Muscle of leg (tissue), 11 donors: ENCODE data around the gene CDX2. TPM values are rescaled to one million over a fixed set of nuclear protein-coding genes. Genes with fewer than 3 reads are reported as not detected.

Experiments
- DNase-seq: peaks from one replicate; pipeline ENCODE4 v3.0.0; 2013
- H3K27ac ChIP-seq: one replicate; pipeline ENCODE4 v1.5.1; 2013; ENCODE audit warnings: mild to moderate bottlenecking, low read length, control low read depth
- H3K27me3 ChIP-seq: one replicate; pipeline ENCODE4 v1.6.1; 2013; ENCODE audit warnings: low read length; ENCODE audit not compliant: control insufficient read depth, insufficient read depth
- H3K36me3 ChIP-seq: one replicate; pipeline ENCODE4 v1.6.1; 2013; ENCODE audit warnings: low read length; ENCODE audit not compliant: control insufficient read depth, insufficient read depth
- H3K4me1 ChIP-seq: one replicate; pipeline ENCODE4 v1.6.1; 2013; ENCODE audit warnings: low read length; ENCODE audit not compliant: control insufficient read depth, insufficient read depth
- H3K4me3 ChIP-seq: one replicate; pipeline ENCODE4 v1.5.1; 2013; ENCODE audit warnings: low read length, control low read depth
- H3K9me3 ChIP-seq: replicated peaks from 2 replicates; pipeline ENCODE4 v1.6.1; 2013; ENCODE audit warnings: low read depth, low read length; ENCODE audit not compliant: control insufficient read depth
- WGBS: methylation state at CpG from one replicate; pipeline ENCODE4 v1.1.5; 2013; ENCODE audit warnings: missing lambda C conversion rate; ENCODE audit not compliant: insufficient coverage; 5-methylcytosine and 5-hydroxymethylcytosine counted together
- polyA plus RNA-seq, 8 donors: library from polyadenylated mRNA; unstranded; fragments of 120-200 nt; gene quantifications; one replicate each; pipeline versions ENCODE4 v1.2.1 to v1.2.3, GENCODE V29; 2013; ENCODE audit warnings: inconsistent platforms in 1 of 8, low replicate concordance in 1 of 8; ENCODE audit not compliant: insufficient read length in 8 of 8, insufficient read depth in 1 of 8
- total RNA-seq: library from RNA; stranded (reverse); fragments of 120-200 nt; gene quantifications from one replicate; pipeline ENCODE4 v1.2.4, GENCODE V29; 2013

The CDX2 gene
- total and polyA plus RNA-seq, 9 donors = 0.98 to 5.3 TPM; not detected in 7

- WGBS = 30% methylated on average over 5 of the region's 5 CpGs
- no peak overlapping the region for H3K4me3 ChIP-seq
- DNase-seq = no peak
- no peaks in the 10 kb centered on the region for H3K9me3 ChIP-seq
- H3K4me1 ChIP-seq = no peaks in the 10 kb centered on the region
- no peak overlapping the region for H3K27ac ChIP-seq
- H3K27me3 ChIP-seq = peaks cover 2% of the 10 kb centered on the region
- no peaks in the 10 kb centered on the region for H3K36me3 ChIP-seq
Observed at GRCh38 chr13:28000567-28000966, 31.5 kb upstream of the CDX2 start.

GRCh38 chr13:27997904-27998522 is 28.9 kb upstream of the CDX2 start:
- Histone ChIP-seq H3K36me3 (no peaks in the 10 kb centered on the region), H3K27me3 (peaks cover 4% of the 10 kb centered on the region), H3K9me3 (no peaks in the 10 kb centered on the region), H3K4me3 (no peak overlapping the region), H3K27ac (no peak overlapping the region), H3K4me1 (no peaks in the 10 kb centered on the region)
- DNase-seq = peak; percentile 63
- 32% methylated on average over 4 of the region's 7 CpGs for WGBS

- Histone ChIP-seq H3K27ac (no peak overlapping the region), H3K9me3 (no peaks in the 10 kb centered on the region), H3K4me3 (no peak overlapping the region), H3K36me3 (no peaks in the 10 kb centered on the region), H3K4me1 (no peaks in the 10 kb centered on the region), H3K27me3 (peaks cover 13% of the 10 kb centered on the region)
- no peak for DNase-seq
- 74% methylated on average over 5 of the region's 6 CpGs for WGBS
Observed at GRCh38 chr13:27991881-27992280, 22.8 kb upstream of the CDX2 start.

GRCh38 chr13:27988520-27988919 is 19.4 kb upstream of the CDX2 start, which contains the start of gene URAD:
Gene URAD (minus strand): TSS chr13:27988693. CDS start chr13:27988637, 56 bp downstream.
- H3K27ac ChIP-seq = no peak within 1 kb of the TSS
- no peaks in the 10 kb centered on the region for H3K4me1 ChIP-seq
- no peak for DNase-seq
- H3K9me3 ChIP-seq = no peaks in the 10 kb centered on the region
- 62% methylated on average over 11 of the region's 11 CpGs for WGBS
- no peaks in the 10 kb centered on the region for H3K36me3 ChIP-seq
- H3K27me3 ChIP-seq = peaks cover 23% of the 10 kb centered on the region
- no peak within 1 kb of the TSS for H3K4me3 ChIP-seq

- DNase-seq = no peak
- Histone ChIP-seq H3K9me3 (no peaks in the 10 kb centered on the region), H3K4me3 (no peak overlapping the region), H3K36me3 (no peaks in the 10 kb centered on the region), H3K27ac (no peak overlapping the region), H3K4me1 (no peaks in the 10 kb centered on the region), H3K27me3 (peaks cover 48% of the 10 kb centered on the region)
- whole genome bisulfite sequencing = no CpG with 5 or more reads among the region's 1 CpG
Observed at GRCh38 chr13:27985600-27985999, 16.5 kb upstream of the CDX2 start.

GRCh38 chr13:27982361-27982760 is 13.2 kb upstream of the CDX2 start:
- Histone ChIP-seq H3K4me3 (no peak overlapping the region), H3K9me3 (no peaks in the 10 kb centered on the region), H3K27ac (no peak overlapping the region), H3K36me3 (no peaks in the 10 kb centered on the region), H3K27me3 (peaks cover 75% of the 10 kb centered on the region), H3K4me1 (no peaks in the 10 kb centered on the region)
- DNase-seq = no peak
- 50% methylated on average over 2 of the region's 2 CpGs for WGBS

GRCh38 chr13:27981006-27981708 is 12.0 kb upstream of the CDX2 start:
- WGBS = 20% methylated on average over 5 of the region's 11 CpGs
- Histone ChIP-seq H3K9me3 (no peaks in the 10 kb centered on the region), H3K36me3 (no peaks in the 10 kb centered on the region), H3K4me3 (no peak overlapping the region), H3K4me1 (no peaks in the 10 kb centered on the region), H3K27me3 (peaks cover 81% of the 10 kb centered on the region), H3K27ac (no peak overlapping the region)
- no peak for DNase-seq

GRCh38 chr13:27980280-27980998 is 11.3 kb upstream of the CDX2 start:
- Histone ChIP-seq H3K27ac (no peak overlapping the region), H3K4me3 (no peak overlapping the region), H3K9me3 (no peaks in the 10 kb centered on the region), H3K36me3 (no peaks in the 10 kb centered on the region), H3K27me3 (peaks cover 84% of the 10 kb centered on the region), H3K4me1 (no peaks in the 10 kb centered on the region)
- WGBS = under 1% methylated on average over 32 of the region's 54 CpGs
- no peak for DNase-seq

- WGBS = 6% methylated on average over 11 of the region's 15 CpGs
- H3K27me3 ChIP-seq = peaks cover 90% of the 10 kb centered on the region
- no peak overlapping the region for H3K27ac ChIP-seq
- H3K36me3 ChIP-seq = no peaks in the 10 kb centered on the region
- no peak for DNase-seq
- no peaks in the 10 kb centered on the region for H3K9me3 ChIP-seq
- no peak overlapping the region for H3K4me3 ChIP-seq
- H3K4me1 ChIP-seq = no peaks in the 10 kb centered on the region
Observed at GRCh38 chr13:27979765-27980279, 10.7 kb upstream of the CDX2 start.

- Histone ChIP-seq H3K4me1 (no peaks in the 10 kb centered on the region), H3K9me3 (no peaks in the 10 kb centered on the region), H3K27ac (no peak overlapping the region), H3K4me3 (no peak overlapping the region), H3K36me3 (no peaks in the 10 kb centered on the region), H3K27me3 (peaks cover 97% of the 10 kb centered on the region)
- WGBS = 8% methylated on average over 9 of the region's 15 CpGs
- no peak for DNase-seq
Observed at GRCh38 chr13:27979001-27979643, 10.0 kb upstream of the CDX2 start.
